ENCODE measurements around the gene DEK.
"Not testable (repeated sequence)": the region's sequence is repeated elsewhere in the genome, so short reads cannot be mapped to it uniquely, and the experiment has no call there.

The DEK gene

DNA sequence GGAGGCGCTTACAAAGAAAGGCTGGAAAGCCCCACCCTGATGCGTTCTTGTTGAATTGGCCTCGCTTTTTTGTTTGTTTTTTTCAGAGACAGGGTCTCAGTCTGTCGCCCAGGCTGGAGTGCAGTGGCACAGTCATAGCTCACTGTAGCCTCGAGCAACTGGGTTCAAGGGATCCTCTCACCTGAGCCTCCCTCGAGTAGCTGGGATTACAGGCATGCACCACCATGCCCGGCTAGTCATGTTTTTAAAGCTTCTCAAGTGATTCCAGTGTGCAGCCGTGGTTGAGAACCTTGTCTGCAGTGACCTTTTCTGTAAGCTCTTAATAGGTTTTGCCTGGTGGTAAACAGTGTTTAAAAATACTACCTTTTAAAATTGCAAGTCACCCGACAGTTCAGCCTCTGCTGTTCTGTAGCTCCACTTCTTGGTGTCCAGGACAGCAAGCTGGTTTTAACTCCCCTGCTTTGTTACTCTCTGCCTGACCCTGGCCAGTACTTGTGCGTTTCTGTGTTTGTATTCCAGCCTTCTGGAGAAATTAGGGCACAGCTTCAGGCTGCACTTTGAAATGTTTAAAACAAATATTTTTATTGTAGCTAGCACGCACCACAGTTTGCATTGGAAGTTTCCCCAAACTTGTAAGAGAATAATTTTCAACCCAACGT is 54.7 kb downstream of the DEK start:
- ATAC-seq: no peak
- TF ChIP-seq ZFP3 (CRISPR knock-in tag; IDR thresholded peaks at IDR 0.05) (no peak), CSDC2 (CRISPR knock-in tag; IDR thresholded peaks at IDR 0.05) (no peak), ZNF8 (CRISPR knock-in tag; IDR thresholded peaks at IDR 0.05) (no peak), GLIS3 (CRISPR knock-in tag; IDR thresholded peaks at IDR 0.05) (no peak), OSR1 (CRISPR knock-in tag; IDR thresholded peaks at IDR 0.05) (no peak), ZC3H10 (CRISPR knock-in tag; IDR thresholded peaks at IDR 0.05) (no peak), ZNF565 (CRISPR knock-in tag; conservative IDR thresholded peaks at IDR 0.05; ENCODE audit: low read depth) (no peak), BACH2 (CRISPR knock-in tag; IDR thresholded peaks at IDR 0.05; ENCODE audit: borderline replicate concordance) (no peak), ARNTL (CRISPR knock-in tag; IDR thresholded peaks at IDR 0.05; ENCODE audit: borderline replicate concordance, low read depth) (no peak), TOX (CRISPR knock-in tag; IDR thresholded peaks at IDR 0.05; ENCODE audit: borderline replicate concordance) (no peak), ESRRG (CRISPR knock-in tag; IDR thresholded peaks at IDR 0.05) (no peak), ISL1 (CRISPR knock-in tag; IDR thresholded peaks at IDR 0.05) (no peak), PPARA (CRISPR knock-in tag; IDR thresholded peaks at IDR 0.05; ENCODE audit: borderline replicate concordance) (no peak)
- TF ChIP-seq, protein P1, sequence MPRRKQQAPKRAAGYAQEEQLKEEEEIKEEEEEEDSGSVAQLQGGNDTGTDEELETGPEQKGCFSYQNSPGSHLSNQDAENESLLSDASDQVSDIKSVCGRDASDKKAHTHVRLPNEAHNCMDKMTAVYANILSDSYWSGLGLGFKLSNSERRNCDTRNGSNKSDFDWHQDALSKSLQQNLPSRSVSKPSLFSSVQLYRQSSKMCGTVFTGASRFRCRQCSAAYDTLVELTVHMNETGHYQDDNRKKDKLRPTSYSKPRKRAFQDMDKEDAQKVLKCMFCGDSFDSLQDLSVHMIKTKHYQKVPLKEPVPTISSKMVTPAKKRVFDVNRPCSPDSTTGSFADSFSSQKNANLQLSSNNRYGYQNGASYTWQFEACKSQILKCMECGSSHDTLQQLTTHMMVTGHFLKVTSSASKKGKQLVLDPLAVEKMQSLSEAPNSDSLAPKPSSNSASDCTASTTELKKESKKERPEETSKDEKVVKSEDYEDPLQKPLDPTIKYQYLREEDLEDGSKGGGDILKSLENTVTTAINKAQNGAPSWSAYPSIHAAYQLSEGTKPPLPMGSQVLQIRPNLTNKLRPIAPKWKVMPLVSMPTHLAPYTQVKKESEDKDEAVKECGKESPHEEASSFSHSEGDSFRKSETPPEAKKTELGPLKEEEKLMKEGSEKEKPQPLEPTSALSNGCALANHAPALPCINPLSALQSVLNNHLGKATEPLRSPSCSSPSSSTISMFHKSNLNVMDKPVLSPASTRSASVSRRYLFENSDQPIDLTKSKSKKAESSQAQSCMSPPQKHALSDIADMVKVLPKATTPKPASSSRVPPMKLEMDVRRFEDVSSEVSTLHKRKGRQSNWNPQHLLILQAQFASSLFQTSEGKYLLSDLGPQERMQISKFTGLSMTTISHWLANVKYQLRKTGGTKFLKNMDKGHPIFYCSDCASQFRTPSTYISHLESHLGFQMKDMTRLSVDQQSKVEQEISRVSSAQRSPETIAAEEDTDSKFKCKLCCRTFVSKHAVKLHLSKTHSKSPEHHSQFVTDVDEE (CRISPR knock-in tag; IDR thresholded peaks at IDR 0.05): no peak
- TF ChIP-seq, protein P2, sequence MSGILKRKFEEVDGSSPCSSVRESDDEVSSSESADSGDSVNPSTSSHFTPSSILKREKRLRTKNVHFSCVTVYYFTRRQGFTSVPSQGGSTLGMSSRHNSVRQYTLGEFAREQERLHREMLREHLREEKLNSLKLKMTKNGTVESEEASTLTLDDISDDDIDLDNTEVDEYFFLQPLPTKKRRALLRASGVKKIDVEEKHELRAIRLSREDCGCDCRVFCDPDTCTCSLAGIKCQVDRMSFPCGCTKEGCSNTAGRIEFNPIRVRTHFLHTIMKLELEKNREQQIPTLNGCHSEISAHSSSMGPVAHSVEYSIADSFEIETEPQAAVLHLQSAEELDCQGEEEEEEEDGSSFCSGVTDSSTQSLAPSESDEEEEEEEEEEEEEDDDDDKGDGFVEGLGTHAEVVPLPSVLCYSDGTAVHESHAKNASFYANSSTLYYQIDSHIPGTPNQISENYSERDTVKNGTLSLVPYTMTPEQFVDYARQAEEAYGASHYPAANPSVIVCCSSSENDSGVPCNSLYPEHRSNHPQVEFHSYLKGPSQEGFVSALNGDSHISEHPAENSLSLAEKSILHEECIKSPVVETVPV (CRISPR knock-in tag; IDR thresholded peaks at IDR 0.05): no peak

DNA sequence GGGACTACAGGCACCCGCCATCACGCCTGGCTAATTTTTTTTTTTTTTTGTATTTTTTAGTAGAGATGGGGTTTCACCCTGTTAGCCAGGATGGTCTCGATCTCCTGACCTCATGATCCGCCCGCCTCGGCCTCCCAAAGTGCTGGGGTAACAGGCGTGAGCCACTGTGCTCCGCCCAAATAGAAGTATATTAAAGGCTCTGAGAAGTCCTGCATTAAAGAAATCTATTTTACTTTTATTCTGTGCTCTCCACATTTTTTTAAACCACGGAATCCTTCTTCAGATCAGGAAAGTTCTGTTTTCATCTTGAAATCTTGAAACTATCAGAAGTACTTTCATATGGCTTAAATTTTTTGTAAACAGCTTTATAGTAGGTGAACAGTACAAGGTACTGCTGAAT is 55.6 kb downstream of the DEK start:
- not testable (repeated sequence) for ATAC-seq

DNA sequence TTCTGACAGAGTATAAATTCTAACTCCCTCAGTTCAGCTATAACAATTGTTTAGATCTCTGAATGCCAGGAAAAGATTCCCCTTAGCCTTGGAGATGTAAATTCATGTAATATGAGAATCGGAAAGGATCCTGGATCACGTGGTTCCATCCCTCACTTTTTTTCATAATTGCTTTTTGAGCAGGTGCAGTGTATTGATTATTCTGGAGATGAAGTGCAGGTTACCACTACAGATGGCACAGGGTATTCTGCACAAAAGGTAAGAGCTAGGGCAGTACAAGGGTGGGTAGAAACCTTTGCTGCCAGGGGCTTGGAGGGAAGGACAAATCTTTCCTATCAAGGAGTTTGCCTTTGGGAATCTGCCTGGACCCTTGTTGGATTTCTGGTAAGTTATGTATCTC is 56.4 kb downstream of the DEK start:
- no peak for ATAC-seq
- no peak for TF ChIP-seq ZNF565 (CRISPR knock-in tag; conservative IDR thresholded peaks at IDR 0.05; ENCODE audit: low read depth)
- no peak for TF ChIP-seq ZFP3 (CRISPR knock-in tag; IDR thresholded peaks at IDR 0.05)
- no peak for TF ChIP-seq ZFP30 (CRISPR knock-in tag; IDR thresholded peaks at IDR 0.05)
- TF ChIP-seq RARB (CRISPR knock-in tag; IDR thresholded peaks at IDR 0.05): no peak
- TF ChIP-seq, protein P3, sequence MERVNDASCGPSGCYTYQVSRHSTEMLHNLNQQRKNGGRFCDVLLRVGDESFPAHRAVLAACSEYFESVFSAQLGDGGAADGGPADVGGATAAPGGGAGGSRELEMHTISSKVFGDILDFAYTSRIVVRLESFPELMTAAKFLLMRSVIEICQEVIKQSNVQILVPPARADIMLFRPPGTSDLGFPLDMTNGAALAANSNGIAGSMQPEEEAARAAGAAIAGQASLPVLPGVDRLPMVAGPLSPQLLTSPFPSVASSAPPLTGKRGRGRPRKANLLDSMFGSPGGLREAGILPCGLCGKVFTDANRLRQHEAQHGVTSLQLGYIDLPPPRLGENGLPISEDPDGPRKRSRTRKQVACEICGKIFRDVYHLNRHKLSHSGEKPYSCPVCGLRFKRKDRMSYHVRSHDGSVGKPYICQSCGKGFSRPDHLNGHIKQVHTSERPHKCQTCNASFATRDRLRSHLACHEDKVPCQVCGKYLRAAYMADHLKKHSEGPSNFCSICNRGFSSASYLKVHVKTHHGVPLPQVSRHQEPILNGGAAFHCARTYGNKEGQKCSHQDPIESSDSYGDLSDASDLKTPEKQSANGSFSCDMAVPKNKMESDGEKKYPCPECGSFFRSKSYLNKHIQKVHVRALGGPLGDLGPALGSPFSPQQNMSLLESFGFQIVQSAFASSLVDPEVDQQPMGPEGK (CRISPR knock-in tag; IDR thresholded peaks at IDR 0.05; ENCODE audit: borderline replicate concordance): no peak
- TF ChIP-seq OSR1 (CRISPR knock-in tag; IDR thresholded peaks at IDR 0.05): no peak
- no peak for TF ChIP-seq ARNTL (CRISPR knock-in tag; IDR thresholded peaks at IDR 0.05; ENCODE audit: borderline replicate concordance, low read depth)
- no peak for TF ChIP-seq ESRRG (CRISPR knock-in tag; IDR thresholded peaks at IDR 0.05)
- no peak for TF ChIP-seq BACH2 (CRISPR knock-in tag; IDR thresholded peaks at IDR 0.05; ENCODE audit: borderline replicate concordance)
- TF ChIP-seq, protein P2 (CRISPR knock-in tag; IDR thresholded peaks at IDR 0.05): no peak
- TF ChIP-seq GLIS3 (CRISPR knock-in tag; IDR thresholded peaks at IDR 0.05): no peak
- TF ChIP-seq ZNF70 (CRISPR knock-in tag; IDR thresholded peaks at IDR 0.05): no peak
- no peak for TF ChIP-seq TOX (CRISPR knock-in tag; IDR thresholded peaks at IDR 0.05; ENCODE audit: borderline replicate concordance)

DNA sequence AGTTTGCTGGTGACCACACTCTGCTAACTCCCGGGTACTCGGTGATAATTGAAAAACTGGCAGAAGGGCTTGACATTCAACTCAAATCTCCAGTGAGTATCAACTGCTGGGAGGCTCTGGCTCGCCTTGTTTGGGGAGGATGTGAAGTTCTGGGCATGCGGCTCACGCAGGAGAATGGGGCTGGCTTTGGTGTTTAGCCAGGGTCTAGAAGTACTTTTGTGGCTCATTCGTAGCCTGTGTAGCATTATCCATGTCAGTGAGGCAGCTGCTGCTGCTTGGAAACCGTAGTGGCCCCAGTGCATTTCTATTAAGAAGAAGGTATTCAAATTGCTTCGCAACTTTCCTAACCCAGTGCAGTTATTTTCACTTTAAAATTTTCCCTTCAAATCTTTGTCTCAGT is 56.9 kb downstream of the DEK start:
- ATAC-seq: no peak
- TF ChIP-seq CSDC2 (CRISPR knock-in tag; IDR thresholded peaks at IDR 0.05) (no peak), ZNF565 (CRISPR knock-in tag; conservative IDR thresholded peaks at IDR 0.05; ENCODE audit: low read depth) (no peak), PPARA (CRISPR knock-in tag; IDR thresholded peaks at IDR 0.05; ENCODE audit: borderline replicate concordance) (no peak), ZFP3 (CRISPR knock-in tag; IDR thresholded peaks at IDR 0.05) (no peak), BACH2 (CRISPR knock-in tag; IDR thresholded peaks at IDR 0.05; ENCODE audit: borderline replicate concordance) (no peak), OSR1 (CRISPR knock-in tag; IDR thresholded peaks at IDR 0.05) (no peak), ESRRG (CRISPR knock-in tag; IDR thresholded peaks at IDR 0.05) (no peak), ZNF70 (CRISPR knock-in tag; IDR thresholded peaks at IDR 0.05) (no peak)
- TF ChIP-seq, protein P2 (CRISPR knock-in tag; IDR thresholded peaks at IDR 0.05): no peak
- TF ChIP-seq, protein P3 (CRISPR knock-in tag; IDR thresholded peaks at IDR 0.05; ENCODE audit: borderline replicate concordance): no peak
- TF ChIP-seq, protein P1 (CRISPR knock-in tag; IDR thresholded peaks at IDR 0.05): no peak

All from SK-N-SH treated with all-trans-retinoic acid at 6 μM for 48 hours (cell line).